Stomach (tissue), 19 donors: ENCODE results near the gene TCHP. TPM values are rescaled to one million over a fixed set of nuclear protein-coding genes. Genes with fewer than 3 reads are reported as not detected.
A peak's percentile ranks its signal among the peaks of the same experiment; 100 is the strongest.
"Not testable (repeated sequence)": the region's sequence is repeated elsewhere in the genome, so short reads cannot be mapped to it uniquely, and the experiment has no call there.

Experiments
- DNase-seq, 2 donors: peaks; one replicate each; pipeline versions ENCODE4 v3.0.0 to v3.0.0-alpha.2; 2013 to 2019
- H3K27ac ChIP-seq, 5 donors: fragments of 200-600 bp in 4 of 5; sonication (generic) in 4 of 5; one replicate each; pipeline ENCODE4 v1.5.1; 2013 to 2019; ENCODE audit warnings: mild to moderate bottlenecking in 1 of 5, moderate library complexity in 1 of 5
- H3K27me3 ChIP-seq, 3 donors: fragments of 200-600 bp; sonication (generic); one replicate each; pipeline ENCODE4 v1.5.1; 2017 to 2019; ENCODE audit warnings: mixed run types in 1 of 3
- H3K36me3 ChIP-seq, 4 donors: fragments of 200-600 bp; sonication (generic); 1 replicate in 3 of 4; 2 replicates in 1 of 4; pipeline ENCODE4 v1.5.1; 2016 to 2019
- H3K4me1 ChIP-seq, 4 donors: fragments of 200-600 bp; sonication (generic); one replicate each; pipeline ENCODE4 v1.5.1; 2016 to 2019
- H3K4me3 ChIP-seq, 4 donors: fragments of 200-600 bp; sonication (generic) in 3 of 4; one replicate each; pipeline ENCODE4 v1.5.1; 2016 to 2019; ENCODE audit warnings: mild to moderate bottlenecking in 1 of 4
- H3K9me3 ChIP-seq, 4 donors: fragments of 200-600 bp; sonication (generic); one replicate each; pipeline ENCODE4 v1.5.1; 2016 to 2019
- CTCF ChIP-seq, 7 experiments: fragments of 450-650 bp in 4 of 7; fragments of 200-600 bp in 3 of 7; sonication (generic) in 3 of 7; IDR thresholded peaks; one replicate each; pipeline ENCODE4 v1.5.1; 2016 to 2019; ENCODE audit warnings: antibody characterized with exemption in 7 of 7, control low read depth in 2 of 7, mild to moderate bottlenecking in 1 of 7
- EP300 ChIP-seq: sonication (generic); formaldehyde crosslinking; IDR thresholded peaks from one replicate; pipeline ENCODE4 v1.6.1; 2017; ENCODE audit warnings: antibody characterized with exemption
- POLR2A ChIP-seq, 4 donors: fragments of 450-650 bp; IDR thresholded peaks; one replicate each; pipeline ENCODE4 v1.6.1; 2016; ENCODE audit warnings: antibody characterized with exemption in 4 of 4, control low read depth in 2 of 4, mild to moderate bottlenecking in 1 of 4, moderate library complexity in 1 of 4
- POLR2AphosphoS5 ChIP-seq, 3 donors: sonication (generic); formaldehyde crosslinking; IDR thresholded peaks; one replicate each; pipeline ENCODE4 v1.6.1; 2016; ENCODE audit warnings: antibody characterized with exemption in 3 of 3
- WGBS, 5 donors: extraction: QIAGEN DNeasy Blood & Tissue Kit in 3 of 5; methylation state at CpG; one replicate each; pipeline versions ENCODE4 v1.1.5 to v1.1.7; 2013 to 2018; 5-methylcytosine and 5-hydroxymethylcytosine counted together
- intact Hi-C: fragments of 100-400 bp; cut with DNase I; formaldehyde crosslinking; loops from one replicate; pipeline ENCODE4 v1.15.1; 2023; ENCODE audit warnings: low total_unique reads
- long read RNA-seq, 10 donors: transcript quantifications; one replicate each; lab custom pipeline, GENCODE V29; 2026
- polyA plus RNA-seq, 3 donors: library from polyadenylated mRNA; stranded (reverse); fragments of 200-250 nt; gene quantifications; one replicate each; pipeline ENCODE4 v1.2.3, GENCODE V29; 2013
- total RNA-seq, 5 donors: library from RNA; depleted of rRNA; stranded (reverse); fragments of >200 nt; gene quantifications; one replicate each; pipeline versions ENCODE4 v1.1.0 to v1.2.3, GENCODE V29; 2014 to 2016
- donor health status: healthy with polysubstance abuse.
- donor health status: Bipolar disorder and iron deficiency.
- donor health status: healthy.

Gene TCHP, protein sequence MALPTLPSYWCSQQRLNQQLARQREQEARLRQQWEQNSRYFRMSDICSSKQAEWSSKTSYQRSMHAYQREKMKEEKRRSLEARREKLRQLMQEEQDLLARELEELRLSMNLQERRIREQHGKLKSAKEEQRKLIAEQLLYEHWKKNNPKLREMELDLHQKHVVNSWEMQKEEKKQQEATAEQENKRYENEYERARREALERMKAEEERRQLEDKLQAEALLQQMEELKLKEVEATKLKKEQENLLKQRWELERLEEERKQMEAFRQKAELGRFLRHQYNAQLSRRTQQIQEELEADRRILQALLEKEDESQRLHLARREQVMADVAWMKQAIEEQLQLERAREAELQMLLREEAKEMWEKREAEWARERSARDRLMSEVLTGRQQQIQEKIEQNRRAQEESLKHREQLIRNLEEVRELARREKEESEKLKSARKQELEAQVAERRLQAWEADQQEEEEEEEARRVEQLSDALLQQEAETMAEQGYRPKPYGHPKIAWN
- 10 to 100 TPM; 13.8 to 45.5 (median 28.3) TPM for total RNA-seq
- polyA plus RNA-seq, result 10 to 100 TPM in 1 of 3 donors, 1 to 10 TPM in 2; 7.9 to 11.9 (median 8.8) TPM
- long read RNA-seq, donor 1, partial matches to known transcripts, result 0 of 3 reads
- long read RNA-seq, donor 1, other reads (novel, unspliced or antisense), result 0 of 3 reads
- long read RNA-seq, donor 2, partial matches to known transcripts, result 0 of 1 reads
- long read RNA-seq, donor 2, other reads (novel, unspliced or antisense), result 0 of 1 reads
- long read RNA-seq, donor 3, partial matches to known transcripts, result 0 of 2 reads
- long read RNA-seq, donor 3, other reads (novel, unspliced or antisense), result 0 of 2 reads
- long read RNA-seq, donor 4, result 0 reads
- long read RNA-seq, donor 5, partial matches to known transcripts, result 0 of 2 reads
- long read RNA-seq, donor 5, other reads (novel, unspliced or antisense), result 0 of 2 reads
- long read RNA-seq, donor 6, partial matches to known transcripts, result 0 of 4 reads
- long read RNA-seq, donor 6, other reads (novel, unspliced or antisense), result 0 of 4 reads
- long read RNA-seq, donor 7, partial matches to known transcripts, result 0 of 2 reads
- long read RNA-seq, donor 7, other reads (novel, unspliced or antisense), result 0 of 2 reads
- long read RNA-seq, donor 8, partial matches to known transcripts, result 0 of 3 reads
- long read RNA-seq, donor 8, other reads (novel, unspliced or antisense), result 0 of 3 reads
- long read RNA-seq, donor 9, partial matches to known transcripts, result 0 of 1 reads
- long read RNA-seq, donor 9, other reads (novel, unspliced or antisense), result 0 of 1 reads
- long read RNA-seq, donor 10, result 0 reads

DNA sequence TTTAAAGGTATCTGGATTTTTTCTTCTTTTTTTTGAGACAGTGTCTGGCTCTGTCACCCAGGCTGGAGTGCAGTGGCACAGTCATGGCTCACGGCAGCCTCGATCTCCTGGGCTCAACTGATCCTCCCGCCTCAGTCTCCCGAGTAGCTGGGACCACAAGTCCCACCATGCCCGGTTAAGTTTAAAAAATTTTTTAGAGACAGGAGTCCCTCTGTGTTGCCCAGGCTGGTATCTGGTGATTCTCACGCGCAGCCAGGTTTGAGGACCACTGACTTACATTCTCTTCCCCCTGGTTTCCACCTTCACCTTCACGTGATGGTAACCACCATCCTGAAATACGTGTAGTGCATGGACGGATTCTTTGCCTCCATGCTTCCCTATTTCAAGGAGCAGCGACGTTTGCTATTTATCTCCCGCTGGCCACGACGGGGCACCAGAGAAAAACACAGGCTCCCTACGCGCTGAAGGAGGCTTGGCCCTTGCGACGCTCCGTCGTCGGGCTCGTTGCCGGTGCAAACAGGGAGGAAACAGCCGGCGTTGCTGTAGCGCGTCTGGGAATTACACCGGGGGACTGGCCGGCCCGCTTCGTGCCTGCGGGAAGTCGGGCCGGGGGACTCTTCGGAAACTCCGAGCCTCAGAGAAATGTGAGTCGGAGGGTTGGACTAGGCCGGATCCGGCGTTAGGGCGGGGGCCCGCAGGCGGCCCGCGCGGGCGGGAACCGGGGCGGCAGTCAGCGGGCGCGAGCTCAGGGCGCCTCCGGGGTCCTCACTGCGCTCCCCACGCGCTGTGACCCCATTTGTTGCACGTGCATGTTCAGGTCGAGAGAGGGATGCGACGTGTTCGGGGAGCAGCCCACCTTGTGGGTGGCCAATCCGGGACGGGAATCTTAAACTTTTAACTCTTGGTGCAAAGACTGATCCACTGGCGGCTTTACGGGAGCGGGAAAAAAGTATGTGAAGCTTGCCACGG lies at the start of gene TCHP:
Gene TCHP, plus strand, starts transcription at position 492 of the 969 bp plus-strand sequence. CDS start 2,753 bp downstream, outside the sequence.
- intact Hi-C loops, result no loop called here
- DNase-seq, result peak; percentile 85 to 97
- Histone ChIP-seq H3K27me3 (no peaks in the 10 kb centered on the region), H3K36me3 (peaks cover 23 to 25% (median 24%) of the 10 kb centered on the region in 4 donors), H3K9me3 (no peaks in the 10 kb centered on the region), H3K27ac (peak within 1 kb of the TSS; percentile 69 to 91 (median 81)), H3K4me3 (peak within 1 kb of the TSS; percentile 75 to 84 (median 78)), H3K4me1 (peaks cover 23 to 31% (median 27%) of the 10 kb centered on the region in 4 donors)
- TF ChIP-seq CTCF (IDR thresholded peaks at IDR 0.05), result peak in 2 of 7 experiments; percentile 26 to 33
- peak; percentile 74 to 98 (median 86) for TF ChIP-seq POLR2AphosphoS5 (IDR thresholded peaks at IDR 0.05)
- TF ChIP-seq EP300, result peak; percentile 30
- no peak for TF ChIP-seq POLR2A (IDR thresholded peaks at IDR 0.05)
- 1 to 3% (median 2%) methylated on average over 39 to 69 of the region's 69 CpGs for WGBS, 5 donors

GRCh38 chr12:109850518-109850917 lies 49.6 kb upstream of the TCHP start:
- DNase-seq, H3K9me3 ChIP-seq, intact Hi-C loops, H3K27ac ChIP-seq, H3K27me3 ChIP-seq, H3K4me3 ChIP-seq: not testable (repeated sequence)
- WGBS, 5 donors, result 86 to 95% (median 89%) methylated on average over 6 of the region's 6 CpGs
- H3K4me1 ChIP-seq, result peaks cover 0 to 22% (median 1%) of the 10 kb centered on the region in 4 donors
- peaks cover 4 to 44% (median 40%) of the 10 kb centered on the region in 4 donors for H3K36me3 ChIP-seq

GRCh38 chr12:109855377-109855776 lies 44.7 kb upstream of the TCHP start:
- Histone ChIP-seq H3K9me3 (no peaks in the 10 kb centered on the region), H3K36me3 (peaks cover 23 to 75% (median 72%) of the 10 kb centered on the region in 4 donors), H3K27ac (no peak overlapping the region), H3K4me3 (no peak overlapping the region), H3K4me1 (no peaks in the 10 kb centered on the region), H3K27me3 (no peaks in the 10 kb centered on the region)
- DNase-seq, result no peak
- 74 to 94% (median 93%) methylated on average over 8 to 14 of the region's 14 CpGs for WGBS, 5 donors
- no peak for TF ChIP-seq CTCF (IDR thresholded peaks at IDR 0.05)
- TF ChIP-seq POLR2A (IDR thresholded peaks at IDR 0.05), result no peak
- TF ChIP-seq POLR2AphosphoS5 (IDR thresholded peaks at IDR 0.05), result no peak
- no peak for TF ChIP-seq EP300
- intact Hi-C loops, result no loop called here

GRCh38 chr12:109857715-109858114 lies 42.4 kb upstream of the TCHP start:
- H3K4me3 ChIP-seq, result no peak overlapping the region
- no peaks in the 10 kb centered on the region for H3K9me3 ChIP-seq
- no peaks in the 10 kb centered on the region for H3K4me1 ChIP-seq
- TF ChIP-seq CTCF (IDR thresholded peaks at IDR 0.05) (no peak), EP300 (no peak), POLR2A (IDR thresholded peaks at IDR 0.05) (no peak), POLR2AphosphoS5 (IDR thresholded peaks at IDR 0.05) (no peak)
- peaks cover 23 to 66% (median 64%) of the 10 kb centered on the region in 4 donors for H3K36me3 ChIP-seq
- intact Hi-C loops, result no loop called here
- no peaks in the 10 kb centered on the region for H3K27me3 ChIP-seq
- no peak overlapping the region for H3K27ac ChIP-seq
- DNase-seq, result no peak
- 94 to 99% (median 95%) methylated on average over 6 of the region's 6 CpGs for WGBS, 5 donors
